Fibroblast of upper back skin (primary cell): ENCODE measurements around the gene ALKBH1.
"Not testable (repeated sequence)": the region's sequence is repeated elsewhere in the genome, so short reads cannot be mapped to it uniquely, and the experiment has no call there.

Experiments used
- DNase-seq: peaks from one replicate; pipeline ENCODE4 v3.0.0-alpha.2; 2013

ALKBH1 gene

DNA sequence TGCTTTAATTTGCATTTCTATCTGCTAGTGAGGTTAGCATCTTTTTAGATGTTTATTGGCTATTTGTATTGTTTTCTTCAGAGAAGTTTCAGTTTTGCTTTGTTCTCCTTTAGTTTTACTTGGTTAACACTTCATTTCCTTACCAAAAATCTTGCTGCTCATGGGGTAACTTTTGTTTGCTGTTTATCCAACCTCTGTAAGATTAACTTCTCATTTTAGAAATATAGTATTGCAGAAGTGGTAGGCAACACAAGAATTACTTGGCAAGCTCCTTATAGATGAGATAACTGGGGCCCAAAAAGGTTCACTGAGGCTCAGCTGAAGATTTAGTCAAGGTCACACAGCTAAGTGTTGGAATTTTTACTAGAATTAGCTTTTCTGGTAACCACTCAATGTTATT, 40.5 kb downstream of the ALKBH1 start:
- DNase-seq: no peak

DNA sequence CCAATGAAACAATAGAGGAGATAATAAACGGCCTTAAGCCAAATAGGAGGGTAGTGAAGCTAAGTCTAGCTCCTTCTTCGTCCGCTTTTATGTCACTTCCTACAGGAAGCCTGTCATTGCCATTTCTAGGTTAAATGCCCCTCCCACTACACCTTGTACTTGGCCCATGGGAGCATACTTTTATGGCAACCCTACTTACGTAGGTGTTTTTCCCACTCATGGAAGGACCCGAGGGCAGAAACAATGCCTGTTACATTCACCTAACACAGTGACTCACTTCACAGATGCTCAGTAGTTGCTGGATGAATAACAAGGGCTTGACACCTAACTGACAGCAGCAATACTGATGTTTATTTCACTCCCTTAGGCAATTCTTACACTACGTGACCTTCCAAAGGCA, 44.5 kb downstream of the ALKBH1 start:
- DNase-seq: no peak

DNA sequence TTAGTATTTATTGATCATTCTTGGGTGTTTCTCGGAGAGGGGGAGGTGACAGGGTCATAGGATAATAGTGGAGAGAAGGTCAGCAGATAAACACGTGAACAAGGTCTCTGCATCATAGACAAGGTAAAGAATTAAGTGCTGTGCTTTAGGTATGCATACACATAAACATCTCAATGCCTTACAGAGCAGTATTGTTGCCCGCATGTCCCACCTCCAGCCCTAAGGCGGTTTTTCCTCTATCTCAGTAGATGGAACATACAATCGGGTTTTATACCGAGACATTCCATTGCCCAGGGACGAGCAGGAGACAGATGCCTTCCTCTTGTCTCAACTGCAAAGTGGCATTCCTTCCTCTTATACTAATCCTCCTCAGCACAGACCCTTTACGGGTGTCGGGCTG, 46.3 kb downstream of the ALKBH1 start:
- DNase-seq: not testable (repeated sequence)

DNA sequence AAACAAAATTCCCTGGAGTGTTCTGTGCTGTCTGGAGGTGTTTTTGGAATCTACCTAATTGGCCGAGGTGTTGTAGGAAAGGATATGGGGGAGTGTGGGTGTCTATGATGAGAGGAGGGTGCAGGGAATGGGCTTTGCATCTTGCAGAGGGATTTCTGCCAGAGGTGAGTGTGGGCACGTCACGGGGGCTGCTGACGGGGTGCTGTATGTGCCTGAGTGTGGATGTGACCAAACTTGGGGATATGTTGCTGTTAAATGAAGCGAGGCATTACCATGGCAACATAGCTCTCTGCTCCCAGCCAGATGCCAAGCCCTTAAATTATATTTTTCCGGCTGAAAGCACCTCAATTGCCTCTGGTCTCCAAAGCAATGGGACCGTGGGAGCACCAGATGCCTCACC, 47.1 kb downstream of the ALKBH1 start:
- no peak for DNase-seq

DNA sequence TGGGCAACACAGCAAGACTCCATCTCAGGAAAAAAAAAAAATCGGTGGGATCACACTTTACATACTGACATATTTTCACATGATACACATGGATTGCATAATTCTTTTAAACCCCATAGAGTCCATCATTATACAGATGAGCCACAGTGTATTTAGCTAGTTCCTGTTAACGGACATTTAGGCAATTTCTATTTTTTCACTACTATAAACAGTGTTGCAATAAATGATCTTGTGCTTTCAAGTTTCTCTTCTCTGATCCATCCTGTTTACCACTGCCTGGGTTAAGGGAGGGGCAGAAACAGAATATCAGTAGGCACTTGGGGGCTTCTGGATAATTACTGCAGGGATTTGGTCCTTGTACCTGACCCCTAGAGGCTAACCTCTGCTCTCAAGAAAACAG, 48.0 kb downstream of the ALKBH1 start:
- no peak for DNase-seq

DNA sequence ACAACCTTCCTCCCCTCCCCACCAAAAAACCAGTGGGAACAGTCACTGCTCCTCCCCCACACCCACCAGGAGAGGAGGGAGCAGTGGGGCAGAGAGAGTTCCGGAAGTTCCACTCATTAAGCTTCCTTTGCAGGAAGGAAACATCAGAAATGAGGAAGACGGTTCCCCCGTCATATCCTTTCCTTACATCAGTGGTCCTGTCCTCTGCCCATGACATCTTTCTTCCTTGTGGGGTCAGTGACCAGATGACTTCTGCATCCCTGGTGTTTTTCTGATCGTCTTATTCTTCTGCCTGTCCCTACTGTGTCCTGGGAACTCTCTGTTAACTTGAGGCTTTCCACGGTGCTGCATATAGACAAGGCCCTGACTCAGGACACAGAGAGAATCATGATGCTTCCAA, 50.5 kb downstream of the ALKBH1 start:
- DNase-seq: no peak

DNA sequence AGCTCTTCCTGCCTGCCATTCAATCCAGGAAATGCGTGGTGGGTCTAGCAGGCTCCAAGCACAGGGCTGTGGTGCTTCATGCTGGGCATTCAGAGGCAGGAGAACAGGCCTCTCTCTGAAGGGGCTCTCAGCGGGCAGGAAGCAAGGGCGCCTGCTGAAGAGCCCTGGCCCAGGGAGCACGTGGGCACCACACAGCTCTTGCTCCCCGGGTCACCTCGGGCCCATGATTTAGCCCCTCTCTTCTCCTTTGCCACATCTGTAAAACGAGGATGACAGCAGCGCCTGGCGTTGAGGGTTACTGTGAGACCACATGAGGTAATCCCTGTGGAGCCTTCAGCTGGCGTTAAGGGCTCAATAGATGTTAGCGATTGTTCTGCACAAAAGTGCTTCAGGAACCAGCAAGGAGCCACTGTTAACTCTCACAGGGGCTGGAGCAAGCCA, 53.8 kb downstream of the ALKBH1 start:
- no peak for DNase-seq

DNA sequence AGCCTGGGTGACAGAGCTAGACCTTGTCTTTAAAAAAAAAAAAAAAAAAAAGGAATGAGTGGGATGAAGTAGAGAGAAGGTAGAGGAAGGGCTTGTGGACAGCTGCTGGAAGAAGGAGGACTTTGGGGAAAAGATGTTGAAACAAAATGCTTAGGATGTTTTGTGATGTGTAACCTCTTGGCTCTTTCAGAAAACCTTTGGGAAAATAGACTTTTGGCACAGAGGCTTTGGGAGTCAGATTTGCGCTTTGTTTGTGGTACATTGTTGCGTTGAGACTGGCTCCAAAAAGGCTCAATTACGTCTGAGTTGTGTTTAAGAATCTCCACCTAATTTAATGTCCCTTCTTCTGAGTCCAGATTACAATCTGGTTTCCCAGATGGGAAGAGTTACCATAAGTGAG, 58.5 kb downstream of the ALKBH1 start:
- no peak for DNase-seq

DNA sequence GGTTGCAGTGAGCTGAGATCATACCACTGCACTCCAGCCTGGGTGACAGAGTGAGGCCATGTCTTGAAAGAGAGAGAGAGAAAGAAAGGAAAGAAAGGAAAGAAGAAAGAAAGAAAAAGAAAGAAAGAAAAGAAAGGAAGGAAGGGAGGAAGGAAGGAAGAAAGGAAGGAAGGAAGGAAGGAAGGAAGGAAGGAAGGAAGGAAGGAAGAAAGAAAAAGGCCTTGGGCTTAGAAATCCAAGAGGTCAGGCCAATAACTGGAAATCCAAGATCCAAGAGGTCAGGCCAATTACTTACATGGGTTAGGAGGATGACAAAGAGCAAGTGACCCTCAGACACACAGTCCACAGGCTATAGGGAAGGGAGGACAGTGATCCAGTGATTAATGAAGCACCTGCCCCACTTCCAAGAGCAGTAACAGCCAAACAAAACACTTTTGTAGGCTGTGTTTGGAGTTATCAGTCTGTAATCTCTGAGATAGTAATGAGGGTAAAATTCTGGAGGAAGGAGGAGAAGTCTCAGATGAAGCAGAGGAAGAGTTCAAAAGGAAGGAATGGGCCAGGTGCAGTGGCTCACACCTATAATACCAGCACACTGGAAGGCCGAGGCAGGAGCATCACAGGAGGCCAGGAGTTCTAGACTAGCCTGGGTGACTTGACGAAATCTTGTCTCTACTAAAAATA, 59.2 kb downstream of the ALKBH1 start:
- no peak for DNase-seq

DNA sequence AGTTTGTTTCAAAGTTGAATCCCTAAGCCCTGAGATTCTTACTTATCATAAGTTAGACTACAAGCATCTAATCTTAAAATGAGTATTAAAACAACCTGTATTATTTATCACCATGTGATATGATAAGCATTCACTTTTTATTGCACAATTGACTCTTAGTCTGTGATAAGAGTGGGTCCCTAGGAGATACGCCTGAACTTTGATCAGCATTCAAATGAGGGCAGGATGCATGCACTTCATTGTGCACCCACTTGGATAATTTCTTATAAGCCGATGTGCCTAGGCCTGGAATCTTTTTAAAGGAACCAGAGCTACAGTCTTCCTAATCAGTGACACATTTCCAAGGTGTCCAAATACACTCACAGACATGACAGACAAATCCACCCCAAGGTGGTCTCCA, 60.0 kb downstream of the ALKBH1 start:
- no peak for DNase-seq

DNA sequence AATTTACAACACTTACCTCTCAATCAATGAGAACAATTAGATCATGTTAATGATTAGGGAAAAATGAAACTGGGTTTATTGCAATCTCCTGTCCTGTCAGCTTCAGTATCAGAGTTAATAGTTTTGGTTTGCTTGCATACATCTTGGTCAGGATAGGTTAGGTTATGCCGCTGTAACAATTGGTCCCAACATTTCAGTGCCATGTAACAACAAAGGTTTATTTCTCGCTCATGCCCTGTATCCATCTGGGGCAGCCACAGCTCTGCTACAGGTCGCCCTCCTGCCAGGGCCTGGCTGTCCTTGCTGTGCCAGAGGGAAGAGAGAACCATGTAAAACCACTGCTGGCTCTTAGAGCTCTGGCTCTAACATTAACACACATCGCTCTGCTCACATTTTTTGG, 60.9 kb downstream of the ALKBH1 start:
- DNase-seq: no peak

DNA sequence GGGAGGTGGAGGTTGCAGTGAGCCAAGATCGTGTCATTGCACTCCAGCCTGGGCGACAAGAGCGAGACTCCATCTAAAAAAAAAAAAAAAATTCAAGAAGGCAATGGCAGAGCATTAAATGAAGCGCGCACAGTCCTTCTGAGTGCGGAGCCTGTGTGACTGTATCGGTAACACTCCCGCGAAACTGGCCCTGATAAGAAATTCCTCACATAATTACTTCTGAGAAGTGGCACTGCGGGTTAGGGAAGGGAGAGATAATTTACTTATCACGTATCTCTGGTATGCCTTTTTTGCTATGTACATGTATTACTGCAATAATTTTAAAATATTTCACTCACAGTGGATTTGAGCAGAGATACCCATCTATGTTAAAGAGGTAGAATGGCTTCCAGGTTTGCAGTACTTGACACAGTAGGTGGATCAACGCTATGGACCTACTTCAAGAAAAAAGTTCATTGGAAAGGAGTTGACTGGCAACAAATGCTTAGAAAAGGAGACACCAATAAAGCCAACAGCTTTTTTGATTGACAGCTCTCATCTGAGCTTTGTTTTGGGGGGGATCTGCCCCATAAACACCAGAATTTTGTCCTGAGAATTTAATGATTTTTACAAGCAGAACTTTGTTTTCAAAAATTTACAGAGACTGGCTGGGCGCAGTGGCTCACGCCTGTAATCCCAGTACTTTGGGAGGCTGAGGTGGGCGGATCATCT, 62.1 kb downstream of the ALKBH1 start:
- DNase-seq: no peak

DNA sequence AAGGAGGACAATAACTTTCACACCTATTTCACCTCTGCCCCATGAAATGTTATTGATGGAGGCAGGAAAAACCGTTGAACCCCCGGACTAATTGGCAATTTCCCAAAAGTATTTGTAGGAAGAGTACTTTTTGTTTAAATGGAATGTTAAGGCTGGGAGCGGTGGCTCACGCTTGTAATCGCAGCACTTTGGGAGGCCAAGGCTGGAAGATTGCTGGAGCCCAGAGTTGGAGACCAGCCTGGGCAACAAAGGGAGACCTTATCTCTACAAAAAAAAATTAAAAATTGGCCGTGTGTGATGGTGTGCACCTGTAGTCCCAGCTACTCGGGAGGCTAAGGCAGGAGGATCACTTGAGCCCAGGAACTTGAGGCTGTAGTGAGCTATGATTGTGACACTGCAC, 65.4 kb downstream of the ALKBH1 start:
- no peak for DNase-seq

DNA sequence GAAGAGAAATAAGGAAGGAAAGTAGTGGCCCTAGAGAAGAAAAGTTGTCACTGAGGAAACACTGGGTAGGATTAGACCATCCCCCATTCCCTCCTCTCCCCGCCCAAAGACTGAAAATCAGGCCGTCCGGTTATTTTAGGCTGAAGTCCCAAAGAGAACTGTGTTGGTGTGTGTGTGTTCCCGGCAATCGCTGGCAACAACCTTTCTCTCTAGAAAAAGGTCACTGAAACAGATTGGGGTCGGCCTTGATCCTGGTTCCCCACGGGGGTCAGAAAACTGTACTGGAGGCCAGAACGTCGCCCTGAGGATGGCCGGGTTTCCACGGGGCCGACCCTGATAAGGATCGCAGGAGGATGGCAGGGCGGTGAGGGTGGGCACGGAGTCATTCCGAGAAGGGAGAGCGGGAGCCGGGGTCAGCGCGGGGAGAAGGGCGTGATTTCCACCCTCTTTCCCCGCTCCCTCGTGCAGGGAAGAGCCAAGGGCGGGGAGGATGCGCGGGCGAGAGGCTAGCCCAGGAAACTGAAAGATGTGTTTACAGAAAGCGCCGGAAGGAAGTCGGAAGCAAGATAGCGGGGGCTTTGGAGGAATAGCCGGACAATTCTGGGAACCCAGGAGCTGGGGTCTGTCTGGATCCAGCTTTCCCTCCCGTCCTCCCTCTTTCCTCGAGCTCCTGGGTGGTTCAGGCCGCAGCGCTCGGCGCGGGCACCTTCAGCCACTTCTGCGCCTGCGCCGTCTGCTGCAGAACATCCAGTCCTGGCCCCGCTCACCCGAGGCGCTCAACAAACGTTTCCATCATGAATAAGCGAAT, 66.1 kb downstream of the ALKBH1 start:
- peak; percentile 65 for DNase-seq

DNA sequence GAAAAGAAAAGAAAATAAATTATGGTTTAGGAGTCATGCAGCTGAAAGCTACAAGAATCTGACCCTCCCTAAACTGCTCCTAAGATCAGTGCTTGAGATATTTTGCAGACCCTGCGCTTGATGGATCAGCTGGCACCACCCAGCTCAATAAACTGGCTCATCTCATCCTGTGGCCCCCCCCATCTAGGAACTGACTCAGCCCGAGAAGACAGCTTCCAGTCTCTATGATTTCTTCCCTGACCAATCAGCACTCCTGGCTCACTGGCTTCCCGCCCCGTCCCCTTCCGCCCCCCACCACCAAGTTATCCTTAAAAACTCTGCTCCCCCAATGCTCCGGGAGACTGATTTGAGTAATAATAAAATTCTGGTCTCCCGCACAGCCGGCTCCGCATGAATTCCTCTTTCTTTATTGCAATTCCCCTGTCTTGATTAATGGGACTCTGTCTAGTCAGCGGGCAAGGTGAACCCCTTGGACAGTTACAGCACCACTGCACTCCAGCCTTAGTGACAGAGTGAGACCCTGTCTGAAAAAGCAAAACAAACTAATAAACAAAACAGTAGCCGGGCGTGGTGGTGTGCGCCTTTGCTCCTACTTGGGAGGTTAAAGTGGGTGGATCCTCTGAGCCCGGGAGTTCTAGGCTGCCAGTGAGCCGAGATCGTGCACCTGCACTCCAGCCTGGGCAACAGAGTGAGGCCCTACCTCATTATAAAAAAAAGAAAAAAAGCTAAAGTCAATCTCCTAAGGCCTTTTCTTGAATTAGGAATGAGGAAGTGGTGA, 66.9 kb downstream of the ALKBH1 start:
- peak; percentile 27 for DNase-seq

DNA sequence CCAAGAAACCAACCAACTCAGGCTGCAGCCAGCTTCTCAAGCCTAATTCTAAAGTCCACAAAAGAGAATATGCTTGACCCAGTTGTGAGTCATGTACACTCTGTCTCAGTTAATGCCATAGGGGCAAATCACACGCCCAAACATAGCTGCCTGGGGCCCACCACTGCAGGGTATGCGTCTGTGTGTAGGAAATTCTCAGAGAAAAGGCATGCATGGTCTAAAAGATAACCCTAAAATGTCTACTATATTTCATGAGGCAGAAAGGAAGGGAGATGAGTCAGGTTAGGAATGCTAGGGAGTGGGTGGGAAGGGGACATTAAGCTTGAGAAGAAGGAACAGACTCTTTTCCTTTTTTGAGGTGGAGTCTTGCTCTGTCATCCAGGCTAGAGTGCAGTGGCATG, 69.1 kb downstream of the ALKBH1 start:
- DNase-seq: peak; percentile 92

DNA sequence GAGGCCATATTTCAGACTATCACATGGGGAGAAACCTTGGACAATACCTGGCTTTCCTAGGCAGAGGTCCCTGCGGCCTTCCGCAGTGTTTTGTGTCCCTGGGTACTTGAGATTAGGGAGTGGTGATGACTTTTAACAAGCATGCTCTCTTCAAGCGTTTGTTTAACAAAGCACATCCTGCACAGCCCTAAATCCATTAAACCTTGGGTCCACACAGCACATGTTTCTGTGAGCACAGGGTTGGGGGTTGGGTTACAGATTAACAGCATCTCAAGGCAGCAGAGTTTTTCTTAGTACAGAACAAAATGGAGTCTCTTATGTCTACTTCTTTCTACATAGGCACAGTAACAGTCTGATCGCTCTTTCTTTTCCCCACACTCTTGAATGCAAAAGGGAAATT, 72.0 kb downstream of the ALKBH1 start:
- DNase-seq: not testable (repeated sequence)

DNA sequence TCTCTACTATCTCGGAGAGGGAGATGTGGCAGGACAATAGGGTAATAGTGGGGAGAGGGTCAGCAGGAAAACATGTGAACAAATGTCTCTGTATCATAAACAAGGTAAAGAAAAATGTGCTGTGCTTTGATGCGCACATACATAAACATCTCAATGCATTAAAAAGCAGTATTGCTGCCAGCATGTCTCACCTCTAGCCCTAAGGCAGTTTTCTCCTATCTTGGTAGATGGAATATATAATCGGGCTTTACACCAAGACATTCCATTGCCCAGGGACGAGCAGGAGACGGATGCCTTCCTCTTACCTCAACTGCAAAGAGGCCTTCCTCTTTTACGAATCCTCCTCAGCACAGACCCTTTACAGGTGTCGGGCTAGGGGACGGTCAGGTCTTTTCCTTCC, 72.4 kb downstream of the ALKBH1 start:
- DNase-seq: not testable (repeated sequence)

DNA sequence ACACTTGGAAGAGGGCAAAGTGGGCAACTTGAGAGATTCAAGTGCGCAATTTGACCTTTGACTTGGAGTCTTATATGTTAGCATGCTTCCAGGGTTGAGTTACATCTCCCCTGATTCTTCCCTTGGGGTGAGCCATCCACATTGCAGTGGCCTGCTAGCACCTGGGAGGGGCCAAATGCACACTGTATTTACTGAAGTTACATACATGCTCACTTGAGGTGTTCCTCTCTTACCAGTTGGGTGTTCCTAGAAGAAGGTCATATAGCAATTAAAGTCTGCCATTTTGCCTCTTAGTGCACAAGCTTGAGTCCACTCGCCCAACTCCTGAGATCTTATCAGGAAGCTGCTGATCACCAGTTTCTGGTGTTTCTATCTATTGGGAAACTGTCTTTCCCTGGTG, 77.7 kb downstream of the ALKBH1 start:
- DNase-seq: no peak

DNA sequence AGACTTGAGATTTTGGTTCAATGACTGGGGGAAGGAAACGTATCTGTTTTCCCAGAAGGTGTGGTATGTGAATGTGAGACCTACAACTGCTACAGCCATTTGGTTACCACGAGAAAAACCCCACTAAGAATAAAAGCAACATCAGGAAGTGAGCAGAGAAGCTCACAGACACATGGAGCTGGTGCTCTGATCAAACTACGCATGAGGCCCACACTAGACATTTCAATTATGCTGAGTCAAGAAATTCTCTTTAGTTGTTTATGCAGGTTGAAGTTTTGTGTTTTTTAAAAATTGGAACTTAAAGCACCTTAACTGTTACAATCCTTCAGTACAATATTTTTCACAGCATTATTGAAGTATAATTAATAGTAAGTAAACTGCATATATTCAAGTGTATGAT, 82.5 kb downstream of the ALKBH1 start:
- DNase-seq: no peak

DNA sequence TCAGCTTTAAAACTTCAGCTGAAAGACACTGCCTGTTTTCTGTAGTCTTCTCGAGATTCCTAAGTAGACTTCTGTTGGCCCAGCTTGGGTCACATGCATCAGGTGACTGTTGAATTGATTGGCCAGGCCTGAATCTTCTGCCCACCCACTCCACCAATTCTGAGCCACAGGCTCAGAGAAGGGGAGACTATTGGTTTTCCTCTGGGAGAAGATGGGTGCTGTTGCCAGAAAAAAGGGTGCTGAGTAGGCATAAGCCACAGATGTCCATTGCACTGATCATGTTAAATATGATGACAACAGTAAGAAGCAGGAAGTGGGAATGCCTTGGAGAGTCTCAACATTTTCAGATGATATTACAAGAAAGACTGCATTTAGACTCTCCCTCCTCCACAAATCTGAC, 84.6 kb downstream of the ALKBH1 start:
- no peak for DNase-seq
